ENCODE results near the gene ATXN8OS. TPM values are rescaled to one million over a fixed set of nuclear protein-coding genes. Genes with fewer than 3 reads are reported as not detected.
A peak's percentile ranks its signal among the peaks of the same experiment; 100 is the strongest.

Gene ATXN8OS
- polyA plus RNA-seq, 1 of the 3 experiments (the other 2 are of a cell fraction) = not detected

DNA sequence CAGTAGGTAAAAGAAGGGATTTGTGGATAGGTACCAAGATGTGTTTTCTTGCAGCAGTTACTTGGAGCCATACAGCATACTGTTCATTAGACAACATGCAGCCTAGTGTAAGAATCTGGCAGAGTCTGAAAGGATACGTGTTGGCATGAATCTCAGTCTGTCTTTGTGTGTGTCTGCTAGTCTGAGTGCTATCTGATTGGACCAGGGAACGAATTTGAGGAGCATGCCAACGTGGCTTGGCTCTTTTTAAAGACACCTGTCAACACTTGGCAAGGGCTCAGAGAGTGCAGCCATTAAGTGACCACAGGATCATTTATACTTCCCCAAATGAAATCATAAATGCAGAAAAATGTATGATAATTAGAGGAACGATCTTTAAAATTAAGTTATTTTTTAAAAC is 27.6 kb upstream of the ATXN8OS start:
- H3K27me3 ChIP-seq (ENCODE audit: insufficient read depth) = no peaks in the 10 kb centered on the region
- TF ChIP-seq RCOR1 (IDR thresholded peaks at IDR 0.05; ENCODE audit: low read length) = peak; percentile 66; the same call in 1 of the 2 replicates
- no peak for TF ChIP-seq TEAD4 (IDR thresholded peaks at IDR 0.05; ENCODE audit: borderline replicate concordance, insufficient read depth)
- H4K20me1 ChIP-seq (ENCODE audit: insufficient read depth) = no peaks in the 10 kb centered on the region
- DNase-seq = peak; percentile 3
- no peaks in the 10 kb centered on the region for H3K36me3 ChIP-seq (replicated peaks in 1 of 2; ENCODE audit: control insufficient read depth in 1 of 2, insufficient read depth in 2 of 2, low read length in 1 of 2)
- H3K79me2 ChIP-seq (ENCODE audit: insufficient read depth) = no peaks in the 10 kb centered on the region
- no peak overlapping the region for H3K9ac ChIP-seq
- H3F3A ChIP-seq (replicated peaks; ENCODE audit: insufficient read depth) = no peaks in the 10 kb centered on the region
- no peak overlapping the region for H2AFZ ChIP-seq (ENCODE audit: low read depth)
- peaks cover 0 to 4% of the 10 kb centered on the region in 2 experiments; a peak in 1 of 4 replicates for H3K4me1 ChIP-seq (ENCODE audit: control insufficient read depth in 1 of 2, insufficient read depth in 2 of 2, low read depth in 1 of 2, low read length in 1 of 2)
- no peaks in the 10 kb centered on the region for H3K9me2 ChIP-seq
- H3K4me3 ChIP-seq (ENCODE audit: low read depth in 2 of 2, low read length in 1 of 2) = no peak overlapping the region
- CTCF ChIA-PET = no interaction called here
- no peaks in the 10 kb centered on the region for H3K9me3 ChIP-seq
- 4% methylated on average over 4 of the region's 4 CpGs for WGBS (ENCODE audit: low lambda C conversion rate)
- POLR2A ChIA-PET = no interaction called here
- H3K27ac ChIP-seq (ENCODE audit: low read depth in 2 of 2, low read length in 1 of 2) = no peak overlapping the region
- no peak overlapping the region for H3K4me2 ChIP-seq

DNA sequence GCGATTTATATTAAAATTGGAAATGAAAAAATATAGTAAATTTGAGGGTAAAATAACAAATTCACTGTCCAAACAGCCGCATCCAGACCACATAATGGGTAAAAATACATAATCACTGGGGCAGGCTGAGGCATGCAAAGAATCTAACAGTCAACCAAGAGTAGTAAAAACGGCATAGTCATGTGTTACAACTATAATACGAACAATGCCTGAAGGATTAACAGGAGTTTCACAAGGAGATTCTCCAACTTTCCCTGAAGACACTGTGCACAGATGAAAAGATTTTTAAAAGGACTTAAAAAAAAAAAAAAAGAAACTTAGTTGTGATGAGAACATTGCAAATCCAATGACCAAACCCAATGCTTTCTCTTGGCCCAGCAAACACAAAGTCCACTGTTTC is 20.4 kb upstream of the ATXN8OS start:
- CTCF ChIA-PET = interaction anchor here (0.7 to 5.1 kb wide), 2 partner anchors 9 to 12 kb away, joined by 3 to 26 read pairs; no protein-coding TSS in a partner anchor
- POLR2A ChIA-PET = no interaction called here

More for the DNA sequence above, 20.4 kb upstream of the ATXN8OS start:
- H3K9ac ChIP-seq = no peak overlapping the region
- H3K9me3 ChIP-seq = no peaks in the 10 kb centered on the region
- H3K4me3 ChIP-seq (ENCODE audit: low read depth in 2 of 2, low read length in 1 of 2) = no peak overlapping the region
- no peak overlapping the region for H2AFZ ChIP-seq (ENCODE audit: low read depth)
- no peaks in the 10 kb centered on the region for H3F3A ChIP-seq (replicated peaks; ENCODE audit: insufficient read depth)
- no peaks in the 10 kb centered on the region for H3K4me1 ChIP-seq (ENCODE audit: control insufficient read depth in 1 of 2, insufficient read depth in 2 of 2, low read depth in 1 of 2, low read length in 1 of 2)
- no peak overlapping the region for H3K4me2 ChIP-seq
- 43% methylated on average over 4 of the region's 4 CpGs for WGBS (ENCODE audit: low lambda C conversion rate)
- TF ChIP-seq, protein P1, sequence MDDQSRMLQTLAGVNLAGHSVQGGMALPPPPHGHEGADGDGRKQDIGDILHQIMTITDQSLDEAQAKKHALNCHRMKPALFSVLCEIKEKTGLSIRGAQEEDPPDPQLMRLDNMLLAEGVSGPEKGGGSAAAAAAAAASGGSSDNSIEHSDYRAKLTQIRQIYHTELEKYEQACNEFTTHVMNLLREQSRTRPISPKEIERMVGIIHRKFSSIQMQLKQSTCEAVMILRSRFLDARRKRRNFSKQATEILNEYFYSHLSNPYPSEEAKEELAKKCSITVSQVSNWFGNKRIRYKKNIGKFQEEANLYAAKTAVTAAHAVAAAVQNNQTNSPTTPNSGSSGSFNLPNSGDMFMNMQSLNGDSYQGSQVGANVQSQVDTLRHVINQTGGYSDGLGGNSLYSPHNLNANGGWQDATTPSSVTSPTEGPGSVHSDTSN (IDR thresholded peaks at IDR 0.05) = no peak
- TF ChIP-seq, protein P2, sequence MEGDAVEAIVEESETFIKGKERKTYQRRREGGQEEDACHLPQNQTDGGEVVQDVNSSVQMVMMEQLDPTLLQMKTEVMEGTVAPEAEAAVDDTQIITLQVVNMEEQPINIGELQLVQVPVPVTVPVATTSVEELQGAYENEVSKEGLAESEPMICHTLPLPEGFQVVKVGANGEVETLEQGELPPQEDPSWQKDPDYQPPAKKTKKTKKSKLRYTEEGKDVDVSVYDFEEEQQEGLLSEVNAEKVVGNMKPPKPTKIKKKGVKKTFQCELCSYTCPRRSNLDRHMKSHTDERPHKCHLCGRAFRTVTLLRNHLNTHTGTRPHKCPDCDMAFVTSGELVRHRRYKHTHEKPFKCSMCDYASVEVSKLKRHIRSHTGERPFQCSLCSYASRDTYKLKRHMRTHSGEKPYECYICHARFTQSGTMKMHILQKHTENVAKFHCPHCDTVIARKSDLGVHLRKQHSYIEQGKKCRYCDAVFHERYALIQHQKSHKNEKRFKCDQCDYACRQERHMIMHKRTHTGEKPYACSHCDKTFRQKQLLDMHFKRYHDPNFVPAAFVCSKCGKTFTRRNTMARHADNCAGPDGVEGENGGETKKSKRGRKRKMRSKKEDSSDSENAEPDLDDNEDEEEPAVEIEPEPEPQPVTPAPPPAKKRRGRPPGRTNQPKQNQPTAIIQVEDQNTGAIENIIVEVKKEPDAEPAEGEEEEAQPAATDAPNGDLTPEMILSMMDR (IDR thresholded peaks at IDR 0.05) = no peak
- no peak for TF ChIP-seq EZH2phosphoT487 (IDR thresholded peaks at IDR 0.05; ENCODE audit: borderline replicate concordance, low read depth)
- no peak for TF ChIP-seq YY1 (IDR thresholded peaks at IDR 0.05; ENCODE audit: low read depth)
- TF ChIP-seq NFIC (IDR thresholded peaks at IDR 0.05; ENCODE audit: borderline replicate concordance) = no peak
- no peak for TF ChIP-seq MXI1 (IDR thresholded peaks at IDR 0.05; ENCODE audit: low read depth, low read length)
- no peak for TF ChIP-seq GABPA (IDR thresholded peaks at IDR 0.05; ENCODE audit: low read depth)
- no peak for TF ChIP-seq NRF1 (IDR thresholded peaks at IDR 0.05; ENCODE audit: low read depth, low read length)
- TF ChIP-seq RFX5 (IDR thresholded peaks at IDR 0.05; ENCODE audit: low read length) = no peak
- TF ChIP-seq SIN3A (IDR thresholded peaks at IDR 0.05; ENCODE audit: borderline replicate concordance, low read depth, low read length) = no peak
- H3K36me3 ChIP-seq (replicated peaks in 1 of 2; ENCODE audit: control insufficient read depth in 1 of 2, insufficient read depth in 2 of 2, low read length in 1 of 2) = no peaks in the 10 kb centered on the region
- H3K27me3 ChIP-seq (ENCODE audit: insufficient read depth) = no peaks in the 10 kb centered on the region
- H3K79me2 ChIP-seq (ENCODE audit: insufficient read depth) = no peaks in the 10 kb centered on the region
- no peaks in the 10 kb centered on the region for H3K9me2 ChIP-seq
- no peak overlapping the region for H3K27ac ChIP-seq (ENCODE audit: low read depth in 2 of 2, low read length in 1 of 2)
- H4K20me1 ChIP-seq (ENCODE audit: insufficient read depth) = no peaks in the 10 kb centered on the region
- no peak for DNase-seq
